Measurements from ENCODE around the gene PUM1.

The PUM1 gene

DNA sequence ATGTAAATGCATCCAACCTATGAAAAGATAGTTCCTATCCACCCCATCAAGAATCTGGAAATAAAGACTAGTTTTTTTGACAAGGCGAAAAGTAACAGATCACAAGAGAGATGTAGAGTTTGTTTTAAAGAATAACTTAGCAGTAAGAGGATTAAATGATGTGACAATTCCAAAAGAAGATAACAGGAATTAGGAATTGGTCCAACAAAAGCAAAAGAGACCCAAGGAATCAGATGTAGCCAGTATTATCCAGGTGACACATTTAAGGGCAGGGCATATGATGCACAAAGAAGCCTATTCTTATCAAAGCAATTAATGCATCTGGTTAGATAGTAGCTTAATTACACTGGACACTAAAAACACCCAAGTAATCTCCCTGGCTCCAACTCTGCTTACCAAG, 53.8 kb downstream of the PUM1 start:
- TF ChIP-seq LEF1 (IDR thresholded peaks at IDR 0.05; ENCODE audit: borderline replicate concordance) (no peak), TARDBP (IDR thresholded peaks at IDR 0.05) (no peak), BHLHE40 (IDR thresholded peaks at IDR 0.05; ENCODE audit: borderline replicate concordance) (no peak), SUZ12 (IDR thresholded peaks at IDR 0.05) (no peak), FOXK2 (IDR thresholded peaks at IDR 0.05) (no peak), FOXM1 (IDR thresholded peaks at IDR 0.05; ENCODE audit: borderline replicate concordance) (no peak), CTBP1 (IDR thresholded peaks at IDR 0.05; ENCODE audit: borderline replicate concordance) (no peak), FOXA1 (IDR thresholded peaks at IDR 0.05) (no peak), ARNT (IDR thresholded peaks at IDR 0.05) (no peak), NFRKB (IDR thresholded peaks at IDR 0.05) (no peak), L3MBTL2 (conservative IDR thresholded peaks at IDR 0.05) (no peak), SP1 (IDR thresholded peaks at IDR 0.05) (no peak)
- no peak for DNase-seq (ENCODE audit: extremely low spot score)
- ChIA-PET CTCF (interaction anchor here (0.7 kb wide), 1 partner anchor 63 kb away, joined by 3 read pairs; no protein-coding TSS in a partner anchor), POLR2A (interaction anchor here (1.0 kb wide), 1 partner anchor 14 kb away, joined by 3 read pairs; no protein-coding TSS in a partner anchor)

DNA sequence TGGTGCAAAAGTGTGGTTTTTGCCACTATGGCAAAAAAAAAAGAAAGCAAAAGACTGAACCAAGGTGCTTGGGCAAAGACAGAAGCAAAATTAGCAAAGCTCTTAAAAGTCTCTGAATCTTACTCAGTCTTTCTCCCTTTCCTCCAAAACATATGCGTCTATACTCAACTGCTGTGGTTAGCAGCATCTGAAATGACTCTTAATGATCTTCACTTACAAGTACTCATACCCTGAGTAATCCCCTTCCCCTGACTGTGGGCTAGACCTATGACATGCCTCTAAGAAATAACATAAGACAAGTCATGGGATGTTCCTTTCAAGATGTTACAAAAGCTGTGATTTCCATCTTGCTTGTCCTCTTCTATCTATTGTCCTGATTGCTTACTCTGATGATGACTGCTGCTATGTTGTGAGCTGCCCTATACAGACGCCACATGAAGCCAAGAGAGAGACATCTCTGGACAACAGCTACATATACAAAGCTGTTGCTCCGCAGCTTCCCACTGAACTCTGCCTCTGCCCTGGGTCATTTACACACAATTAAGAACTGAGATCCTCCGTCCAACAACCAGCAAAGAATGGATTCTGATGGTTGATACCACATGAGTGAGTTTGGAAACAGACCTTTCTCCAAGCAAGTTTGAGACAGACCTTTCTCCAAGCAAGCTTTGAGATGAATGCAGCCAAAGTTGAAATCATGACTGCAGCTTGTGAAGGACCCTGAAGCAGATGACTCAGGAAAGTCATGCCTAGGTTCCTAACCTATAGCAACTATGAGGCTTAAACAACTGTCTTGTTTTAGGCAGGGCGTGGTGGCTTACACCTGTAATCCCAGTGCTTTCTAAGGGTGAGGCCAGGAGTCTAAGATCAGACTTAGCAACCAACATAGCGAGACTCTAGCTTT, 55.2 kb downstream of the PUM1 start:
- DNase-seq (ENCODE audit: extremely low spot score), result no peak
- TF ChIP-seq, protein P1, sequence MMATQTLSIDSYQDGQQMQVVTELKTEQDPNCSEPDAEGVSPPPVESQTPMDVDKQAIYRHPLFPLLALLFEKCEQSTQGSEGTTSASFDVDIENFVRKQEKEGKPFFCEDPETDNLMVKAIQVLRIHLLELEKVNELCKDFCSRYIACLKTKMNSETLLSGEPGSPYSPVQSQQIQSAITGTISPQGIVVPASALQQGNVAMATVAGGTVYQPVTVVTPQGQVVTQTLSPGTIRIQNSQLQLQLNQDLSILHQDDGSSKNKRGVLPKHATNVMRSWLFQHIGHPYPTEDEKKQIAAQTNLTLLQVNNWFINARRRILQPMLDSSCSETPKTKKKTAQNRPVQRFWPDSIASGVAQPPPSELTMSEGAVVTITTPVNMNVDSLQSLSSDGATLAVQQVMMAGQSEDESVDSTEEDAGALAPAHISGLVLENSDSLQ (IDR thresholded peaks at IDR 0.05), result no peak
- TF ChIP-seq FOXA1 (IDR thresholded peaks at IDR 0.05) (no peak), TARDBP (IDR thresholded peaks at IDR 0.05) (no peak), HDGF (IDR thresholded peaks at IDR 0.05; ENCODE audit: borderline replicate concordance) (no peak), ZNF384 (IDR thresholded peaks at IDR 0.05) (no peak), ARNT (IDR thresholded peaks at IDR 0.05) (no peak)
- CTCF ChIA-PET, result interaction anchor here (0.6 to 1.1 kb wide), 3 partner anchors 11 to 756 kb away, joined by 3 to 4 read pairs (median 3); no protein-coding TSS in a partner anchor
- POLR2A ChIA-PET, result interaction anchor here (1.0 to 1.2 kb wide), 2 partner anchors 9 to 54 kb away, joined by 3 read pairs; no protein-coding TSS in a partner anchor

DNA sequence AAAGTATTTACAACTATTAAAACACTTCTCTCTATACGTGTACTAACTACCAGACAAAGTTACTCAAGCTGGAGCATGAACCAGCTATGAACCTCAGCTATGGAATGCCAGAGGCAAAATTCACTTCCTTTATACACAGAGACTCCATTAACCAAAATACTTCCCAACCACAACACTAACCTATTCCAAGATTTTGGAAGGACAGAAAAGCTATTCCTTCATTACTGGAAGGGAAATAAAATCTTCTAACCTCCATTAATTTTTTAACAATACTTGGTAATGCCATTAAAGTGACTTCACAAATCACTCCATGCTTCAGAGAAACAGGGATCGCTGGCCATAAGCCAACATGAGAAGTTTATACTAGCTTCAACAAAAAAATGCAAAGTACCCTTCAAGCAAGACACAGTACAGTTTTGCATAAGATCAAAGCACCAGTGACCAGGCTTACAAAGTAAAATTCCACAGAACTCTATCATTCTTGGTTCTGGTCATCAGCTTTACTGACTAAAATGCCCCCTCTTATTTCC, 58.0 kb downstream of the PUM1 start:
- DNase-seq (ENCODE audit: extremely low spot score), result no peak
- CTCF ChIA-PET, result no interaction called here
- POLR2A ChIA-PET, result interaction anchor here (1.1 kb wide), 1 partner anchor 57 kb away, joined by 3 read pairs; no protein-coding TSS in a partner anchor
- TF ChIP-seq, protein P1 (IDR thresholded peaks at IDR 0.05), result no peak
- TF ChIP-seq FOXK2 (IDR thresholded peaks at IDR 0.05), result no peak
- TF ChIP-seq LEF1 (IDR thresholded peaks at IDR 0.05; ENCODE audit: borderline replicate concordance), result no peak
- TF ChIP-seq L3MBTL2 (conservative IDR thresholded peaks at IDR 0.05), result no peak
- no peak for TF ChIP-seq FOXM1 (IDR thresholded peaks at IDR 0.05; ENCODE audit: borderline replicate concordance)
- no peak for TF ChIP-seq SP1 (IDR thresholded peaks at IDR 0.05)
- no peak for TF ChIP-seq BHLHE40 (IDR thresholded peaks at IDR 0.05; ENCODE audit: borderline replicate concordance)
- TF ChIP-seq FOXA1 (IDR thresholded peaks at IDR 0.05), result no peak
- TF ChIP-seq NFRKB (IDR thresholded peaks at IDR 0.05), result no peak
- TF ChIP-seq ZNF384 (IDR thresholded peaks at IDR 0.05), result no peak
- TF ChIP-seq ARNT (IDR thresholded peaks at IDR 0.05), result no peak
- no peak for TF ChIP-seq TARDBP (IDR thresholded peaks at IDR 0.05)
- TF ChIP-seq ELF4 (IDR thresholded peaks at IDR 0.05), result no peak
- no peak for TF ChIP-seq HDGF (IDR thresholded peaks at IDR 0.05; ENCODE audit: borderline replicate concordance)

DNA sequence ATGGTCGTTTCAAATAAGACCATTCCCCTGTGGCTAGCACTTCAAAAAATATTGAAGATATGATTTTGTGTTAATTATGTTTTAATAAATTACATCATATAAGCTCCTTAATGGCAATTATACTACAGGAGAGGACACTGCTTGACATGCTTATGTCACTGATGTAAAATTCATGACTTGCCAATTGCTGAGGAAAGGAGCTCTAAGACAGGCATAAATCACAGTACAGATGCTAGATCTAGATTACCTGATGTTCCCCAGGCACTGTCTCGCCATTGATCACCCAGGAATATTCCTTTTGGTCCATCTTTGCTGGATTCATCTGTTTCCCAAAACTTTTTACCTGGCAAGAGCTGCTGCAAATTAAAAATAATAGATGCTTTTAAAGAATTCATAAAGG, 58.8 kb downstream of the PUM1 start:
- TF ChIP-seq L3MBTL2 (conservative IDR thresholded peaks at IDR 0.05) (no peak), ARNT (IDR thresholded peaks at IDR 0.05) (no peak), BHLHE40 (IDR thresholded peaks at IDR 0.05; ENCODE audit: borderline replicate concordance) (no peak), SUZ12 (IDR thresholded peaks at IDR 0.05) (no peak), HDGF (IDR thresholded peaks at IDR 0.05; ENCODE audit: borderline replicate concordance) (no peak), ELF4 (IDR thresholded peaks at IDR 0.05) (no peak), NFRKB (IDR thresholded peaks at IDR 0.05) (no peak), FOXA1 (IDR thresholded peaks at IDR 0.05) (no peak), FOXM1 (IDR thresholded peaks at IDR 0.05; ENCODE audit: borderline replicate concordance) (no peak), TARDBP (IDR thresholded peaks at IDR 0.05) (no peak), FOXK2 (IDR thresholded peaks at IDR 0.05) (no peak), ZNF384 (IDR thresholded peaks at IDR 0.05) (no peak), LEF1 (IDR thresholded peaks at IDR 0.05; ENCODE audit: borderline replicate concordance) (no peak), CTBP1 (IDR thresholded peaks at IDR 0.05; ENCODE audit: borderline replicate concordance) (no peak), SP1 (IDR thresholded peaks at IDR 0.05) (no peak)
- TF ChIP-seq, protein P1 (IDR thresholded peaks at IDR 0.05), result no peak

DNA sequence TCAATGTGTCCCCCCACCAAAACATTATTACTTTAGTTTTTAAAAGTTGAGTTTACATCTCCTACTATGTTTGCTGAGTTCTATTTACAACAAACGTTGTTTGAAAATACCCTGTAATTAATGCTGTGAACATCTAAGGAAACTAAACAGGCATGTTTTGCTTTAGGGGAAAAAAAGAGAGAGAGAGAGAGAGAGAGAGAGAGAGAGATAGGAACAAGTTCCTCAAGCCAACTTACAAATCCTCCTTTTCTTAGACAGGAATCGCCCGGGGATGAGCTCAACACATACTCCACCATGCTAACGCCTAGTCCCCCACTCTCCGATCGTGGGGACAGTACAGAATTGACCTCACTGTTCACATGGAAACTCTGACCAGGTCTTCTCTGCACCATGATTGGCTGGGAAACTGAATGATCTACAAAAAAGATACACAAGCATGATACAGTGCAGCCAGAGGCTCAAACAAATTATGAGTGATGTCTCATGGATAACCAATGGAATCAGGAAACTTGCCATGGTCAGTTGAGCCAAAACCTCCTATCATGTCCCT, 59.8 kb downstream of the PUM1 start:
- ChIA-PET CTCF (interaction anchor here (0.6 kb wide), 1 partner anchor 62 kb away, joined by 3 read pairs; no protein-coding TSS in a partner anchor), POLR2A (no interaction called here)

More for the DNA sequence above, 58.8 kb downstream of the PUM1 start:
- DNase-seq (ENCODE audit: extremely low spot score), result no peak
- CTCF ChIA-PET, result no interaction called here
- POLR2A ChIA-PET, result interaction anchor here (1.1 kb wide), 1 partner anchor 58 kb away, joined by 3 read pairs; no protein-coding TSS in a partner anchor

More for the DNA sequence above, 59.8 kb downstream of the PUM1 start:
- no peak for DNase-seq (ENCODE audit: extremely low spot score)
- TF ChIP-seq BHLHE40 (IDR thresholded peaks at IDR 0.05; ENCODE audit: borderline replicate concordance) (no peak), HDGF (IDR thresholded peaks at IDR 0.05; ENCODE audit: borderline replicate concordance) (no peak), ZNF384 (IDR thresholded peaks at IDR 0.05) (no peak), CTBP1 (IDR thresholded peaks at IDR 0.05; ENCODE audit: borderline replicate concordance) (no peak), TARDBP (IDR thresholded peaks at IDR 0.05) (no peak), LEF1 (IDR thresholded peaks at IDR 0.05; ENCODE audit: borderline replicate concordance) (no peak), ARNT (IDR thresholded peaks at IDR 0.05) (no peak), FOXM1 (IDR thresholded peaks at IDR 0.05; ENCODE audit: borderline replicate concordance) (no peak), L3MBTL2 (conservative IDR thresholded peaks at IDR 0.05) (no peak), NFRKB (IDR thresholded peaks at IDR 0.05) (no peak), ELF4 (IDR thresholded peaks at IDR 0.05) (no peak), SUZ12 (IDR thresholded peaks at IDR 0.05) (no peak), FOXK2 (IDR thresholded peaks at IDR 0.05) (no peak)
- TF ChIP-seq, protein P1 (IDR thresholded peaks at IDR 0.05), result no peak

Measured in HEK293T (cell line).